SK-N-SH treated with all-trans-retinoic acid at 6 μM for 48 hours (cell line): ENCODE results near the gene DYRK4.

ENCODE experiments used
- ATAC-seq: fragments of 200-7000 bp; cut with Tn5 transposase; 3 replicates; pipeline ENCODE4 v1.9.1; 2020; ENCODE audit warnings: mild to moderate bottlenecking, moderate library complexity
- ARNTL ChIP-seq: fragments of 450-650 bp; formaldehyde crosslinking; IDR thresholded peaks from 2 replicates; pipeline ENCODE4 v1.5.0; 2020; ENCODE audit warnings: low read depth, mild to moderate bottlenecking, moderate library complexity, borderline replicate concordance
- CREB5 ChIP-seq: fragments of 250-450 bp; sonication (Bioruptor Pico); IDR thresholded peaks from 2 replicates; pipeline ENCODE4 v1.5.1; 2020; ENCODE audit warnings: low read depth, mild to moderate bottlenecking, moderate library complexity
- GLIS3 ChIP-seq: fragments of 250-450 bp; sonication (Bioruptor Pico); IDR thresholded peaks from 2 replicates; pipeline ENCODE4 v1.5.0; 2020; ENCODE audit warnings: mild to moderate bottlenecking, moderate library complexity
- ISL1 ChIP-seq: fragments of 250-450 bp; sonication (Bioruptor Pico); IDR thresholded peaks from 2 replicates; pipeline ENCODE4 v2.1.2; 2022; ENCODE audit warnings: mild to moderate bottlenecking, moderate library complexity
- OSR1 ChIP-seq: fragments of 250-450 bp; sonication (Bioruptor Pico); IDR thresholded peaks from 2 replicates; pipeline ENCODE4 v1.8.0; 2022; ENCODE audit warnings: moderate library complexity, mild to moderate bottlenecking, inconsistent platforms
- POU6F1 ChIP-seq: fragments of 250-450 bp; sonication (Bioruptor Pico); IDR thresholded peaks from 2 replicates; pipeline ENCODE4 v1.8.0; 2021; ENCODE audit warnings: low read depth, mild to moderate bottlenecking, moderate library complexity, borderline replicate concordance
- PPARA ChIP-seq: fragments of 250-450 bp; sonication (Bioruptor Pico); IDR thresholded peaks from 2 replicates; pipeline ENCODE4 v1.5.0; 2020; ENCODE audit warnings: mild to moderate bottlenecking, borderline replicate concordance
- RARB ChIP-seq: fragments of 250-450 bp; sonication (Bioruptor Pico); IDR thresholded peaks from 2 replicates; pipeline ENCODE4 v1.8.0; 2021; ENCODE audit warnings: mild to moderate bottlenecking, moderate library complexity
- SNAI2 ChIP-seq: fragments of 250-450 bp; sonication (Bioruptor Pico); IDR thresholded peaks from 2 replicates; pipeline ENCODE4 v1.5.0; 2020; ENCODE audit warnings: mild to moderate bottlenecking, moderate library complexity
- TCF4 ChIP-seq: fragments of 250-450 bp; sonication (Bioruptor Pico); IDR thresholded peaks from 2 replicates; pipeline ENCODE4 v1.8.0; 2021; ENCODE audit warnings: mild to moderate bottlenecking, moderate library complexity, borderline replicate concordance
- TOX ChIP-seq: fragments of 250-450 bp; sonication (Bioruptor Pico); IDR thresholded peaks from 2 replicates; pipeline ENCODE4 v1.8.0; 2021; ENCODE audit warnings: mild to moderate bottlenecking, moderate library complexity, borderline replicate concordance
- ZFP3 ChIP-seq: fragments of 250-450 bp; sonication (Bioruptor Pico); IDR thresholded peaks from 2 replicates; pipeline ENCODE4 v1.5.0; 2020; ENCODE audit warnings: mild to moderate bottlenecking, moderate library complexity
- ZFP30 ChIP-seq: fragments of 450-650 bp; formaldehyde crosslinking; IDR thresholded peaks from 2 replicates; pipeline ENCODE4 v1.5.0; 2022; ENCODE audit warnings: mild to moderate bottlenecking, moderate library complexity
- ZNF565 ChIP-seq: fragments of 450-650 bp; formaldehyde crosslinking; conservative IDR thresholded peaks from 2 replicates; pipeline ENCODE4 v1.5.0; 2020; ENCODE audit warnings: low read depth, mild to moderate bottlenecking, moderate library complexity
- ZNF70 ChIP-seq: fragments of 450-650 bp; formaldehyde crosslinking; IDR thresholded peaks from 2 replicates; pipeline ENCODE4 v1.5.0; 2020; ENCODE audit warnings: mild to moderate bottlenecking, moderate library complexity
- ZNF8 ChIP-seq: fragments of 450-650 bp; formaldehyde crosslinking; IDR thresholded peaks from 2 replicates; pipeline ENCODE4 v1.5.0; 2020; ENCODE audit warnings: mild to moderate bottlenecking, moderate library complexity
- TF ChIP-seq, protein P1 (sequence below): fragments of 250-450 bp; sonication (Bioruptor Pico); IDR thresholded peaks from 2 replicates; pipeline ENCODE4 v1.8.0; 2020; ENCODE audit warnings: mild to moderate bottlenecking, moderate library complexity, borderline replicate concordance
- TF ChIP-seq, protein P2 (sequence below): fragments of 250-450 bp; sonication (Bioruptor Pico); IDR thresholded peaks from 2 replicates; pipeline ENCODE4 v1.5.0; 2020; ENCODE audit warnings: mild to moderate bottlenecking, moderate library complexity
- TF ChIP-seq, protein P3 (sequence below): fragments of 250-450 bp; sonication (Bioruptor Pico); IDR thresholded peaks from 2 replicates; pipeline ENCODE4 v1.5.1; 2021; ENCODE audit warnings: mild to moderate bottlenecking, moderate library complexity

DYRK4 gene

GRCh38 chr12:4563336-4563735 is 1.3 kb downstream of the DYRK4 start:
- TF ChIP-seq ZNF8 (no peak), ZFP3 (no peak), TOX (CRISPR knock-in tag) (no peak), POU6F1 (CRISPR knock-in tag) (no peak), TCF4 (CRISPR knock-in tag) (no peak), CREB5 (no peak), ZNF70 (CRISPR knock-in tag) (no peak), ZFP30 (no peak), ISL1 (no peak), RARB (no peak)
- TF ChIP-seq, protein P1, sequence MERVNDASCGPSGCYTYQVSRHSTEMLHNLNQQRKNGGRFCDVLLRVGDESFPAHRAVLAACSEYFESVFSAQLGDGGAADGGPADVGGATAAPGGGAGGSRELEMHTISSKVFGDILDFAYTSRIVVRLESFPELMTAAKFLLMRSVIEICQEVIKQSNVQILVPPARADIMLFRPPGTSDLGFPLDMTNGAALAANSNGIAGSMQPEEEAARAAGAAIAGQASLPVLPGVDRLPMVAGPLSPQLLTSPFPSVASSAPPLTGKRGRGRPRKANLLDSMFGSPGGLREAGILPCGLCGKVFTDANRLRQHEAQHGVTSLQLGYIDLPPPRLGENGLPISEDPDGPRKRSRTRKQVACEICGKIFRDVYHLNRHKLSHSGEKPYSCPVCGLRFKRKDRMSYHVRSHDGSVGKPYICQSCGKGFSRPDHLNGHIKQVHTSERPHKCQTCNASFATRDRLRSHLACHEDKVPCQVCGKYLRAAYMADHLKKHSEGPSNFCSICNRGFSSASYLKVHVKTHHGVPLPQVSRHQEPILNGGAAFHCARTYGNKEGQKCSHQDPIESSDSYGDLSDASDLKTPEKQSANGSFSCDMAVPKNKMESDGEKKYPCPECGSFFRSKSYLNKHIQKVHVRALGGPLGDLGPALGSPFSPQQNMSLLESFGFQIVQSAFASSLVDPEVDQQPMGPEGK (CRISPR knock-in tag) = no peak
- TF ChIP-seq, protein P2, sequence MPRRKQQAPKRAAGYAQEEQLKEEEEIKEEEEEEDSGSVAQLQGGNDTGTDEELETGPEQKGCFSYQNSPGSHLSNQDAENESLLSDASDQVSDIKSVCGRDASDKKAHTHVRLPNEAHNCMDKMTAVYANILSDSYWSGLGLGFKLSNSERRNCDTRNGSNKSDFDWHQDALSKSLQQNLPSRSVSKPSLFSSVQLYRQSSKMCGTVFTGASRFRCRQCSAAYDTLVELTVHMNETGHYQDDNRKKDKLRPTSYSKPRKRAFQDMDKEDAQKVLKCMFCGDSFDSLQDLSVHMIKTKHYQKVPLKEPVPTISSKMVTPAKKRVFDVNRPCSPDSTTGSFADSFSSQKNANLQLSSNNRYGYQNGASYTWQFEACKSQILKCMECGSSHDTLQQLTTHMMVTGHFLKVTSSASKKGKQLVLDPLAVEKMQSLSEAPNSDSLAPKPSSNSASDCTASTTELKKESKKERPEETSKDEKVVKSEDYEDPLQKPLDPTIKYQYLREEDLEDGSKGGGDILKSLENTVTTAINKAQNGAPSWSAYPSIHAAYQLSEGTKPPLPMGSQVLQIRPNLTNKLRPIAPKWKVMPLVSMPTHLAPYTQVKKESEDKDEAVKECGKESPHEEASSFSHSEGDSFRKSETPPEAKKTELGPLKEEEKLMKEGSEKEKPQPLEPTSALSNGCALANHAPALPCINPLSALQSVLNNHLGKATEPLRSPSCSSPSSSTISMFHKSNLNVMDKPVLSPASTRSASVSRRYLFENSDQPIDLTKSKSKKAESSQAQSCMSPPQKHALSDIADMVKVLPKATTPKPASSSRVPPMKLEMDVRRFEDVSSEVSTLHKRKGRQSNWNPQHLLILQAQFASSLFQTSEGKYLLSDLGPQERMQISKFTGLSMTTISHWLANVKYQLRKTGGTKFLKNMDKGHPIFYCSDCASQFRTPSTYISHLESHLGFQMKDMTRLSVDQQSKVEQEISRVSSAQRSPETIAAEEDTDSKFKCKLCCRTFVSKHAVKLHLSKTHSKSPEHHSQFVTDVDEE = no peak
- TF ChIP-seq, protein P3, sequence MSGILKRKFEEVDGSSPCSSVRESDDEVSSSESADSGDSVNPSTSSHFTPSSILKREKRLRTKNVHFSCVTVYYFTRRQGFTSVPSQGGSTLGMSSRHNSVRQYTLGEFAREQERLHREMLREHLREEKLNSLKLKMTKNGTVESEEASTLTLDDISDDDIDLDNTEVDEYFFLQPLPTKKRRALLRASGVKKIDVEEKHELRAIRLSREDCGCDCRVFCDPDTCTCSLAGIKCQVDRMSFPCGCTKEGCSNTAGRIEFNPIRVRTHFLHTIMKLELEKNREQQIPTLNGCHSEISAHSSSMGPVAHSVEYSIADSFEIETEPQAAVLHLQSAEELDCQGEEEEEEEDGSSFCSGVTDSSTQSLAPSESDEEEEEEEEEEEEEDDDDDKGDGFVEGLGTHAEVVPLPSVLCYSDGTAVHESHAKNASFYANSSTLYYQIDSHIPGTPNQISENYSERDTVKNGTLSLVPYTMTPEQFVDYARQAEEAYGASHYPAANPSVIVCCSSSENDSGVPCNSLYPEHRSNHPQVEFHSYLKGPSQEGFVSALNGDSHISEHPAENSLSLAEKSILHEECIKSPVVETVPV (CRISPR knock-in tag) = no peak
- no peak for ATAC-seq

DNA sequence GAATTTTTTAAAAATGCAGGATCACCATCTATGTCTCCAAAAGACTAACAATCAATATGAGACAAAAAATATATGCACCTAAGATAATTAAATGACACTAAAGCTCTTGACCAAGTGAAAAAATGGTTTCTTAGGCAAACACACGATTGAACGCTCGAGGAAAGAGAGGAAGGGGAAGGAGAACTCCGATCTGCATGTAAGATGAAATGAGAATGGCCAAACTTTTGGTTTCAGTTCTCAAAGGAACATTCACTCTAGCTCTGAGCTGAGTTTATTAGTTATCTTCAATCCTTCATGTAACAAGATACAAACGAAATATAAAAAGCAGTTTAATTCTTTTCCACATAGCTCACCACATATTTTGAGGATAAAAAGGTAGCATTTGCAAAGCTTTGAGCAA is 2.8 kb downstream of the DYRK4 start:
- TF ChIP-seq ZFP30 (no peak), POU6F1 (CRISPR knock-in tag) (no peak), ZNF565 (CRISPR knock-in tag) (no peak), ISL1 (no peak), GLIS3 (CRISPR knock-in tag) (no peak), RARB (no peak), ARNTL (CRISPR knock-in tag) (no peak), ZNF70 (CRISPR knock-in tag) (no peak), TOX (CRISPR knock-in tag) (no peak), OSR1 (CRISPR knock-in tag) (no peak), ZFP3 (no peak), PPARA (no peak), SNAI2 (no peak)
- TF ChIP-seq, protein P3 (CRISPR knock-in tag) = no peak
- TF ChIP-seq, protein P2 = no peak
- TF ChIP-seq, all 23 proteins: peak for 0
- ATAC-seq = no peak
